GM19351 (cell line): ENCODE results near the gene TSPAN18.

Experiments
- ATAC-seq: cut with Tn5 transposase; IDR thresholded peaks from one replicate; pipeline ENCODE4 v1.9.1; 2021; ENCODE audit warnings: mild to moderate bottlenecking, moderate library complexity; ENCODE audit not compliant: unreplicated experiment

The TSPAN18 gene

DNA sequence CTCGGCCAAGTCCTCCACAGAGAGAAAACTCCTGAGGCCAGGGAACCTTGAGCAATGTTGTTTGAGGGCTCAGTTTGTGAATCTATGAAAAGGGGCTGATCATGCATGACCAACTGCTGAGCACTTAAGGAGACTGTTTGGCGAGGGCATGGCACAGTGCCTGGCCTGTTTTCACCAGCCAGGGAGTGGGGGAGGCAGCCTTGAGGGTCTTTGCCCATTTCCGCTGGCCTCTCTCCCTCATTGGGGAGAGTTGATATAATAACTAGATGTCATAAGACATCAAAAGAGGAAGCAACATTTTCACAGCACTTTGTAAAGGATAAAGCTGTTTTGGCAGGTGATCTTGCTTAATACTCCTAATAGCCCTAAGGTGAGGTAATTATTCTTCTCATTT lies 113.3 kb downstream of the TSPAN18 start:
- no peak for ATAC-seq

DNA sequence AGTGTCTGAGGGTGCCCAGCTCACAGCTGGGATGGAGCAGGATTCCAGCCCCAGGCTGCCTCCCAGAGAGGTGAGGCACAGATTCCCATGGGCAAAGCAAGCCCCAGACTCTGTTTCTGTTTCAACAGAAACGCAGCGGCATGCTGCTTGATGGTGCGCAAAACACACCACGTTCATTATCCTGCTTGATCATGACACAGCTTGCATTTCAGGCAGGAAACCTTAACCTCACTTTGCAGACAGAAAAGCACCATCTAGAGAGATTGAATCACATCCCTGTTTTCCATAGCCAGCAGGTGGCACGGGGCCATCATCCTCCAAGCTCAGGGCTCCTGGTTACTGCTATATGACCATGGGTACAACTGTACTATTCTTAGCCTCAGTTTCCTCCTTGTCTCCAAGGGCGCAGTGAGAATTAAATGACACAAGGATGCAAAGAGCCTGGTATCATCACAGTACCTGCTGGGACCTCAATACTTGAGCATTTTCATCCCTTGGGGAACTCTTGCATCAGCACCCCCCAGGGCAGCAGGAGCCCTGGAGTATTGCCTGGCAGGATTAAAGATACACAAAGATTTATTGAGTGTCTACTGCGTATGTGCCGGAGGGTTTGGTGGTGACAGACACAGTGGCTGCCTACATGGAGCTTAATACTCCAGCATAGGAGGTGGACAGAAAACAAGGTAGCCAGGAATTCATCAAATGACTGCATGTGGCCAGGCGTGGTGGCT lies 113.9 kb downstream of the TSPAN18 start:
- ATAC-seq: no peak

DNA sequence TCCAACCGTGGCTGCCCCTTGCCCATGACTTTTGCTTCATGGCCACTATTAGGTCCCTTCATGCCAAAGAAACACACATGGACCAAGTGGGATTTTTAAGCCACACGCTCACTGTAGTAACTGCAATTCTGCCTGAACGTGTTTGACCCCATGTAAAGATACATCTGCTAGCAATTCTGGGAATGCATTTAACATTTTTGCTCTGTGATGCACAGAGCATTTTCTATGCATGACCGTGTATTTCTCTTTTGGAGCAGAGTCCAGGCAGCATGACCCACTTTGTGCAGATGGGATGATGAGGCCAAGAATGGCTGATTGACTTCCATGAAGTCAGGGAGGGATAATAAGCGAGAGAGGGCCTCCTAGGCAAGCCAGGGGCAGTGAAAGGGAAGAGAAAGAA lies 115.5 kb downstream of the TSPAN18 start:
- no peak for ATAC-seq

DNA sequence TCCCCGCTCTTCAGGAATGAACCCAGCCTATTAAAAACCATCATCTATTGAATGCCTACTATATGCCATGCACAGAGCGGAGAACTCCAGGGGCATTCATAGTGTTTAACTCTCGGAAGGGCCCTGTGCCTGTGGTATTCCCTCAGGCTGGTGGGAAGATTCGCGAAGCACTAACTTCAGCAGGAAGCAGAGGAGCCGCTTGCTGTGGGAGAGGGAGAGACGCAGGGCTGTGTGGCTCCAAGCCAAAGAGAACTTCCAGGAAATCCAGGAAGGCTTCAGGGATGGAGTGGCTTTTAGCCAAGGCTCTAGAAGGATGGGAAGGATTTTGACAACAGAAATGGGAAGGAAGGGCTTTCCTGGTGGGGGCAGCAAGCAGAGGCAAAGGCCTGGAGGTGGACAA lies 120.1 kb downstream of the TSPAN18 start:
- ATAC-seq: no peak

DNA sequence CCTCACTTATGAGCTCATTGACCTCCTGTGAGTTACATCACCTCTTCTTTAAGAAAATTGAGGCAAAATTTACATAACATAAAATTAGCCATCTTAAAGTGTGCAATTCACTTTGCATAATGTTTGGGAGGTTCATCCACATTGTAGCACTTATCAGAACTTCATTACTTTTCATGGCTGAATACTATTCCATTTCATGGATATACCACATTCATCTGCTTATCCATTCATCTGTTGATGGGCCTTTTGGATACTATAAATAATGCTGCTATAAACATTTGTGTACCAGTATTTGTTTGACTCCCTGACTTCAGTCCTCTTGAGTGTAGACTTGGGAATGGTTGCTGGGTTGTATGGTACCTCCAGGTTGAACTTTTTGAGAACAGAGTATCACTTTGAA lies 120.6 kb downstream of the TSPAN18 start:
- ATAC-seq: no peak

DNA sequence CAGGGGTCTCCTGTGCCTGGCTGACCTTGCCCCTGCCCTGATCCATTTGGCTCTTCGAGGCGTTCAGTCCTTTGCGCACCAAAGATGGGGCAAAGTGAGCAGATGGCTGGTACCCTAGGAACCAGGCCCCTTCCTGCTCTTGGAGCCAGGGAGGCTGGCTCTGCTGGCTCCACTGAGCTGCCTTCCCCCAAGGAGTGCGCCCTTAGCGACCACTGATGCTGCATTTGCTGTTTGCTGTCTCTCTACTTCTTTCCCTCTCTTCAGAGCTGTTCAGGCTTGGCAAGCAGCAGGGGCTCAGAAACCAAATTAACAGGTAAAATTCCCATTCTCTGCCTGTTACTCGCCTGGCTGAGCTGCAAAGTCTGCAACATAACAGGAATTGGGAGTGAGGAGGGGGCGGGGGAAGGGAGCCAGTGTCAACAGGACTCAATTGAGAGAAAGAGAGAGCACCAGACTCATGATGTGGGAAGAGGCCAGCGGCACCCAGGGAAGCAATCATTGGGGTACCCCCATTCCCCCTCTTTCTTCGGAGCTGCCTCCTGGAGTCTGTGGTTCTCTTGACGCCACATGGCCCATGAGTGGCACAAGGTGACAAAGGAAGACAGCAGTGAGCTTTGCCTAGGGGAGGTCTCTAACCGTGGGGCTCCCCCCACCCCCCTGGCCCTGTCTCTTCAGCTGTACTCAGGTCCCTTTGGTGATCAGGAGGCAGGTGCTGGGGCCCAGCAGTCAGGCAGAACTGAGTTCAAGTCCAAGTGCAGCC lies 121.6 kb downstream of the TSPAN18 start:
- ATAC-seq: no peak

DNA sequence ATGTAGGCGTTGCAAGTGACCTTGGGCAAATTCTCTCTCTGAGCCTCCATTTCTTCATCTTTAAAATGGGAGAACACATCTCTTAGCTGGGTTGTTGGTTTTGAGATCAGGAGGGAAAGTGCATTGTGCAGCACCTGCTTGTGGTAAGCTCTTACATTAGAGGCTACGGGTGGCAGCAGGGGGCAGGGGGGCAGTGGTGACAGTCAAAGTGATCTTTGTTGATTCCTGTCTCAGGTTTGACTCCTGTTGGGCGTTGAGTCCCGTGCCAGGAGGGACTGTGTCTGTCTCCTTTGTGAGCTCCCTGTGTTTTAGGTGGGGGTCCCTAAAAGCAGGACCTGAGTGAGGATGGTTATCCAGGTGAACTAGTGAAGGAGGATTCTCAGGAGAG lies 122.2 kb downstream of the TSPAN18 start:
- no peak for ATAC-seq

DNA sequence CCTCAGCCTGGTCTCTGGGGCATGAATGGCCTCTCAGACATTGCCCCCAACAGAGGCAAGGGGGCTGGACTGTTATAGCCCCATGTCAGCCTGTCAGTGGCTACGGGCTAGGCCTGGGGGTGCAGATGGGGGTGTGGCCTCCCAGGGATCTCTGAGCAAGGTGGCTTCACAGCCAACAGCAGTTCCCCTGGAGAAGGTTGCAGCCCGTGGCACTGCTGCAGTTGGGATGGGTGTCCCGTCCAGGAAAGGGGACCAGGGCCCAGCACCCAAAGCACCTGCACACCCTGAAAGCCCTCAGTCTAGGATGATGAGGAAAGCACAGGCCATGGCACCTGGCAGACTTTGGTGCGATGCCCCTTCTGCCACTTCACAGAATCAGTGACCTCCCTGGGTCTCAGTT lies 122.7 kb downstream of the TSPAN18 start:
- ATAC-seq: no peak

DNA sequence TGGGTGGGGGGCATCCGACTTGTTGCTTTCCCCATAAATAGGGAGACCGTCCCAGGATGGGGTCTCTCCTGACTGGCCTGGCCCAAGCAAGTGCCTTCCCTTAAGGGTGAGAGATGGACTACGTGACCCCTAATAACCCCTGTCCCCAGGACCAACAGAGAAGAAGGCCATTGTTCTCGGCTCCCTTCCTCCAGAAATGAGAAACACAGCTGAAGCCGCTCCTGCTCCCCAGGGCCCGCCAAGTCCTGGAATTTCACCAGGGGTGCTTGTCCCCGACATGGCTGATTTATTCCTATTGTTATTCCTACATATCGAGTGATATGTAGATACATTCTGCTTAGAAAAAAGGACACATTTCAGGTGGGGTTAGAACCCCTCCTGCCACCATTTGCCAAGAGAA lies 123.2 kb downstream of the TSPAN18 start:
- no peak for ATAC-seq

DNA sequence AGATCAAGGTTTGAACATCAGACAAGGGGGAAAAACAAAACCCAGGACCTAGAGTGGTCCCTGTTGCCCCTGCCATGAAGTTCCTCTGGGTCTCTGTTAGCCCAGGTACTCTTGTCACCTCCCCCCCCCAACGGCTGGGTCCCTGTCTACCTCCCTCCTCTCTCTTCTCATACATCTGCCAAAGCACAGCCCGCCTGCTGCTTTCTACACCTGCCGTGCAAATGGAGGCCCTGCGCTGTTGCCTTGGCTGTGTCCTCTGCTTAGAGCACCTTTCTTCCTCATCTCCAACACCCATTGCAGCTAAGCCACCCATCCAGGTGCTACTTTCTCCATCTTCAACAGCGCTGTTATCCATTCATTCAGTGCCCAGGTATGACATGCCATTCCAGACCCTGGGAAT lies 124.7 kb downstream of the TSPAN18 start:
- ATAC-seq: no peak

DNA sequence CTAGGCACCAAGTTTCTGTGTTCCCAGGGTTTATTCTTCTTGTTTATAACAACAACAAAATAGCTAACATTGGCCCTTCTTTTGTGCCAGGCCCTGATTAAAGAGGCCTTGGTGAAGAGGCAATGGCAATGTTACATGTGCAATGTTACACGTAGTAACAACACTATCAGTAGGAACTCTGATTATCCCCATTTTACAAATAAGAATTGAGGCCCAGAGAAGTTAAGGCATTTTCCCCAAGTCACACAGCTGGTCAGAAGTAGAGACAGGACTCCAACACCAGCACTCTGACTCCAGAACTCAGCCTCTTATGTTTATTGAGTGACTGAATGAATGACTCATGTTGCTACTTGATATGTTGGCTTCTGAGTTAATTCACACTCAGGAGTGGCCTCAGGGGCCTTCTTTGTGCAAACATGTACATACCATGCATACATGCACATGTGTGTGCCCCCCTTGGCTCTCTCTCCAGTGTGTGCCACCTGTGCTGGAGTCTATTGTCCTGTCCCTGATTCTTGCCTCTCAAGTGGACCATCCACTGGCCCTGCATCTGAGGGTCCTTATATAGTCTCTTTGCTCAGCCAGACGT lies 125.5 kb downstream of the TSPAN18 start:
- ATAC-seq: no peak

DNA sequence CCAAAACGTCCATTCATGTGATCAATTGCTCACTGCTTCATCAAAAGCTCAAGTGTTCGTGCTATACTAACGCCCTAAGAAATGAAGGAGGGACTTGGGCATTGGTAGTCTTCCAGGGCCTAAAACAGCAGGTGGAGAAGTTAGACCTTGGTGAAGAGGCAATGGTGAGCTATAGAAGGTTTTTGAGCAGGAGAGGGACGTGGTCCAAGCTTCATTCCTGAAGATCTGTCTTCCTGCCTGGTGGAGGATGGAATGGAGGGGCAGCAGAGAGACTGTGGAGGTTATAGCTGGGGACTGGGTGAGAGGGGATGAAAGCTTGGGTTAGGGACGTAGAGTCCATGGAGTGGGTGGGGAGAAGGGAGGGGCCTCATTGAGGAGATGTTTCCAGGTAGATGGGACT lies 126.2 kb downstream of the TSPAN18 start:
- no peak for ATAC-seq

DNA sequence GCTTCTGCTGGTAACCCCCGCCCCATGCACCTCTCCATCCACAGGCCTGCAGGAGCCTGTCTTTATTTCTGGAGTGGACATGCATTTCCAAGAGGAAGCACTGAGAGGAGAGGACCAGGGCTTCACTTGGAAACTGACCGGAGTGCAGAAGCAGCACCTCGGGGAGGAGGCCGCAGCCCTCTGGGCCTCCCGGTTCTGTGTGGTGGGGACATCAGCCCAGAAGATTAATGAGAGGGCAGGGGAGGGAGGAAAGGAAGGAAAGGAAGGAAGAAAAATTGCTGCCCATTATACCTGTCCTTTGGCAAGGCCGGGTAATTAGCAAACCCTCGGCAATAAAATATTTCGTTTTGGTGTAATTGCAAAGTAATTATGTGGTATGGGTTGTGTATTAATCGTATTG lies 126.9 kb downstream of the TSPAN18 start:
- ATAC-seq: no peak

DNA sequence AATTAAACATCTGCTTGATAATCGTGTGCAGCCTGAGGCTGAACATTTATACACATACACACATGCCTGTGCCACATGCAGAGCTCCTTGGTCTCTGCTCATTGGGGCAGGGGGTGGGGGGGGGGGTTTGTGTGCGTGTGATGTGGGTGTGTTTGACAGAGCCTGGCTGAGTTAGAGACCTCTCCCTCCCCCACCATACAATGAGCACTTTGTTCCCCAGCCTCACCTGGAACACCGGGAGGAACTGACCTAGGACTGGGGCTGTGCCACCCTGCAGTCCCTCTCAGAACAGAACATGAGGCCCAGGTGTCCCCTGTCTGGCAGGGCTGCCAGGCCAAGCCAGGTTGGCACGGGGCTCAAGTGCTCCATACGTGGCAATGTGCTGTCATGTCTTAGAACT lies 127.3 kb downstream of the TSPAN18 start:
- ATAC-seq: no peak

DNA sequence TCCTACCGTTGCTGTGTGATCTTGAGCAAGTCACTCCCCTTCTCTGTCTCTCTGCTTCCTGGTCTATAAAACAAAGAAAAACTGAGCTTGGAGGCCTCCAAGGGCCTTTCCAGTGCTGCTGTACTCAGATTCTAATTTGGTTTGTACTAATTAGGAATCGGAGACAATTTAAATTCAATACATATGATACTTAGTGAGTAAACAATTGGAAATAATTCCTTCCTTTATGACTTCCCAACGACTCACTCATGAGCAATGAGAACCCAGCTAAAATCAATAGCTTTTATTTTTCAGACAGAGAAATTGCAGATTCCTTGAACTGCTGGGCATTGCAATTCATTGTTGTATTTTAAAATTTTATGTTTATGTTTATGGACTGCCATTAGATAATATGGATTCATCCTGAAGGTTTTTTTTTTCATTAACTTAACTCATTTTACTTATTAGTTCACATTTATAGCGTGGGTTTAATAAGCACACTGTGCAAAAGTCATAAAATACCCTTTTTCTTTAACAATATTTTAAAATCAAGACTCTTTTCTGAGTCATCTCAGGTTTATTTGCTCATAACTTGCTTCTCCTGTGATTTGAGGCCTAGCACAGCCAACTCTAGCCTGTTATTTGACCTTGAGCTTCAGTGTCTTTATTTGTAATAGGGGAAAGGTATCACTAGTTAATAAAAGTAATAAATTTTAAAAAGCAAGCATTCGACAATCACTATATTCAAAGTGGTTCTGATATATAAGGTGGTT lies 128.2 kb downstream of the TSPAN18 start:
- ATAC-seq: no peak

DNA sequence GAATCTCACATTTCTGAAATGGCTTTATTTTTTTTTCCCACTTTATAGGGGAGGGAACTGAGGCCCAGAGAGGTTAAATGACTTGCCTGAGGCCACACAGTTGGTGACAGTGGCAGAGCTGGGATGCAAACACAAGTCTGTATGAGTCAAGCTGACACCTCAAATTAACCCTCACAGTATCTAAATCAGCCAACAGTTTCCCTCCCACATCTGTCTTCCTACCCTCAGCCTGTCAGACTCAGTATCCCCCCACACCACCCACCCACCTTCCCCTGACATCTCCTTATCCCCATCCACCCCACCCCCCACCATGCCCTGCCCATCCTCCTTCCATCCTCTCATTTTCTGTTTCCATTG lies 128.7 kb downstream of the TSPAN18 start:
- no peak for ATAC-seq

DNA sequence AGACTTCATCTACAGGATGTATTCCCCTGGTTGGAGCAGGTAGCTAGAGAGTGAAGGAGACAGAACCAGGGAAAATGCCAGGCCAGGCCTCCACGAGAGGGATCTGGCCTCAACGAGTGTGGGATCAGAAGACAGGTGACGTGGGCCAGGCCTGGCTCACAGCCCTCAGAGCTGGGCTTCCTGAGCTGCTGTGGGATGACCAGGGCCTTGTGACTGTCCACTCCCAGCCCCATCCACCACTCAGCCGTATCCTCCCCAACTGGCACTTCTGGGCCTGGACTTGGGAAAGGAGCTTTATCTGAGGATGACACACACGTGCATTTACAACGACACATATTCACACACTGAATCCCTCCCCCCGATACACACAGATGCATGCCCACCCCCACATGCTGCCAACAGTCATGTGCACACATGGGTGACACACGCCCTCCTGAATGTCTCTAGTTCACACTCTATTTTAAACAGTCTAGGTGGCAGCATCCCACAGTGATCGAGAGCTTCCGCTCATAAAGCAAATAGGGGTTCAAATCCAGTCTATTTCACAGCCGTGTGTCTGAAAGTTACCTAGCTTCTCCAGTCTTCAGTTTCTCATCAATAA lies 130.8 kb downstream of the TSPAN18 start:
- no peak for ATAC-seq

DNA sequence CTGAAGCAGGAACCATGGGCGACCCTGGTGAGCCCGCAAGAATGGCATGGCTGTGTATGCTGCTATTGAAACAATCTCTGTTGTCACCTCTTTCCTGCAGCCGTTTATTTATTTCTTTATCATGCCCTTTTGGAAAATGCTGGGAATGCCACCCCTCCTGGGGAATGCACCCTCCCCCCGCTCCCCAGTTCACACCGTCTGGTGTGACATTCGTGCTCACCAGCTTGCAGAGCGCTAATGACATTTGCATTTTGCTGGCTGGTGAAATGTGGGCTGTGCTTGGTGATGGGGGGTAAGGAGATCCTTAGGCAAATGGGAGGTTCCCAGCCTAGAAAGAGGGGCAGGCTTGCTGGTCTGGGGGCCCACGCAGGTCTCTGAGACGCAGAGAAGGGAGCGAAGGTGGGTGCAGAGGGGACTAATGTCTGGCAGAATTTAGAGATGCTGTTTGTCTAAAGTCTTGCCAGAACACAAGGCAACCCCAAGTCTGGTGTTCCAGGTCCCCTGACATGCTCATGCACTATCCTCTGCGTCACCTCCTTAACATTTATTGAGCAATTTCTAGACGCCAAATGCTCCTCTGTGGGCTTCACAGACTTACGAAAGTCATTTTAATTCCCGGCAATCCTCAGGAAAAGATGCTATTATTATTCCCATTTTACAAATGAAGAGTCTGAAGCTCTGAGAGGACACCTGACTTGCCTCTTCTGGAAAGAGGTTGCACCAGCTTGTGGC lies 132.2 kb downstream of the TSPAN18 start:
- ATAC-seq: no peak

DNA sequence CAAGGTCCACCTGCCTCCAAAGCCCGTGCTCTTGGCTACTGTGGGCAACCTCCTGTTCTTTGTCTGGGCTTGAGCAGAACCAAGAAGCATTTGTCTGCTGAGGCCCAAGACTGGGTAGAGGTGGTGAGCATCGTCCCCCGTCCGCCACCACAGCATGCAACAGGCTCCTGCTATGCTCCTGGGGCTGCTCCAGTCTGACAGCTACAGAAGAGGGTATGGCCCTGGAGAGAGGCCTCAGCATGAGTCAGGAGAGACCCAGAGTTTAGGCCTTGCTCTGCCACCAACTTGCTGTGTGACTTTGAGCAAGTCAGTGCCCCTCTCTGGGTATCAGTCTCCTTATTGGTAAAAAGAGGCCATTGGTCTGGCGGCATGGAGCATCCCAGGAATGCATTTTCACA lies 132.8 kb downstream of the TSPAN18 start:
- ATAC-seq: no peak

DNA sequence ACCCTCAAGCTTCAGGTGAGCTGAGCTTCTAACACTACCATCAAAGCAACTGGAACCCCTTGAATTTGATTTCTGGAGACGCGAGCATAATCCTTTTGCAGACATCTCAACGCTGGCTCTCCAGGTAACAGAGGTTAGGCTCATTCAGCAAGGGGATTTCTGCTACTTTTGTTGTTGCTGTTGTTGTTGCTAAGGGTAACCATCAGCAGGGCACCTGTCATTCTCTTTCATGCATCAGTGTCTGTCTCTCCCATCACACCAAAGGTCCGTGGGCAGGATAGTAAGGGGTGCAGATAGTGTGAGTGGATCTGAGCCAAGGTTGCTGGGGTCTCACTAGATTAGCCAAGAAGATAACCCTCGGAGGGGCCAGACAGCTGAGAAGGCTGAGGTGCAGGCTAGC lies 133.6 kb downstream of the TSPAN18 start:
- ATAC-seq: no peak
